AG04449 (cell line): ENCODE data around the gene MED14.

Source experiments
- CTCF ChIA-PET: fragments of 350-600 bp; formaldehyde crosslinking; extraction: SDS; loops from one replicate; lab custom pipeline; 2021; ENCODE audit warnings: antibody characterized with exemption; lab: Yijun Ruan, JAX
- POLR2A ChIA-PET: fragments of 400-600, 350-600 bp; formaldehyde crosslinking; extraction: SDS; loops from one replicate; lab custom pipeline; 2020; ENCODE audit warnings: antibody characterized with exemption, inconsistent platforms; lab: Yijun Ruan, JAX
- DNase-seq: peaks from one replicate; pipeline ENCODE4 v3.0.0-alpha.2; 2010; ENCODE audit warnings: low read depth, low spot score
- H3K4me3 ChIP-seq: 2 replicates; pipeline ENCODE4 v1.5.1; 2011; ENCODE audit warnings: low read depth, mild to moderate bottlenecking, control low read depth, low read length
- TF ChIP-seq, protein P1 (sequence below): IDR thresholded peaks from one replicate; pipeline ENCODE4 v1.5.1; 2011; ENCODE audit warnings: mild to moderate bottlenecking, moderate library complexity, low read length, control low read depth, inconsistent platforms; ENCODE audit not compliant: insufficient read depth; ENCODE audit errors: missing control alignments

The MED14 gene

DNA sequence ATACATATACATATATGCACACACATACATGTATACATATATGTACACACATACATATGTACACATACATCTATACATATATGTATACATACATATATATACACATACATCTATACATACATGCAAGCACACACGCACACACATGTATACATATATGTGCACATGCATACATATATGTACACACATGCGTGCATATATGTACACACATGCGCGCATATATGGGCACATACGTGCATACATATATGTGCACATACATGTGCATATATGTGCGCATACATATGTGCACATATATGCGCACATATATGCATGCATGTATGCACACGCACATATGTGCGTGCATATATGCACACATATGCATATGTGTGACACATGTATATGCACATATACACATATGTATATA, 119.4 kb downstream of the MED14 start:
- TF ChIP-seq, protein P1, sequence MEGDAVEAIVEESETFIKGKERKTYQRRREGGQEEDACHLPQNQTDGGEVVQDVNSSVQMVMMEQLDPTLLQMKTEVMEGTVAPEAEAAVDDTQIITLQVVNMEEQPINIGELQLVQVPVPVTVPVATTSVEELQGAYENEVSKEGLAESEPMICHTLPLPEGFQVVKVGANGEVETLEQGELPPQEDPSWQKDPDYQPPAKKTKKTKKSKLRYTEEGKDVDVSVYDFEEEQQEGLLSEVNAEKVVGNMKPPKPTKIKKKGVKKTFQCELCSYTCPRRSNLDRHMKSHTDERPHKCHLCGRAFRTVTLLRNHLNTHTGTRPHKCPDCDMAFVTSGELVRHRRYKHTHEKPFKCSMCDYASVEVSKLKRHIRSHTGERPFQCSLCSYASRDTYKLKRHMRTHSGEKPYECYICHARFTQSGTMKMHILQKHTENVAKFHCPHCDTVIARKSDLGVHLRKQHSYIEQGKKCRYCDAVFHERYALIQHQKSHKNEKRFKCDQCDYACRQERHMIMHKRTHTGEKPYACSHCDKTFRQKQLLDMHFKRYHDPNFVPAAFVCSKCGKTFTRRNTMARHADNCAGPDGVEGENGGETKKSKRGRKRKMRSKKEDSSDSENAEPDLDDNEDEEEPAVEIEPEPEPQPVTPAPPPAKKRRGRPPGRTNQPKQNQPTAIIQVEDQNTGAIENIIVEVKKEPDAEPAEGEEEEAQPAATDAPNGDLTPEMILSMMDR = no peak
- POLR2A ChIA-PET = no interaction called here
- CTCF ChIA-PET = no interaction called here
- no peak for DNase-seq
- H3K4me3 ChIP-seq = no peak overlapping the region

DNA sequence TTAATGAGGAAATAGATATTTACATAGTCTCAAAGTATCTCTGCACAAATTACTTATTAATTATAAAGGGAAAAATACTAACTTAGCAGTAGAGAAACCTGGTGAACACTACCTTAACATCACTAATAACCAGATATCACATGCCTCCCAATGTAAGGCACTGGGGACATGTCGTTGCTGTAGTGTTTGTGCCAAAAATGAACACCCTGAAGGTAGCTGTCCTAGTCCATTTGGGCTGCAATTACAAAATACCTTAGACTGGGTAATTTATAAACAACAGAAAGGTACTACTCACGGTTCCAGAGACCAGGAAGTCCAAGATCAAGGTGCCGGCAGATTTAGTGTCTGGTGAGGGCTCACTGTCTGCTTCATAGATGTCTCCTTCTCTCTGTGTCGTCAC, 122.8 kb downstream of the MED14 start:
- ChIA-PET CTCF (no interaction called here), POLR2A (no interaction called here)
- TF ChIP-seq, protein P1 = no peak
- no peak overlapping the region for H3K4me3 ChIP-seq
- DNase-seq = no peak

DNA sequence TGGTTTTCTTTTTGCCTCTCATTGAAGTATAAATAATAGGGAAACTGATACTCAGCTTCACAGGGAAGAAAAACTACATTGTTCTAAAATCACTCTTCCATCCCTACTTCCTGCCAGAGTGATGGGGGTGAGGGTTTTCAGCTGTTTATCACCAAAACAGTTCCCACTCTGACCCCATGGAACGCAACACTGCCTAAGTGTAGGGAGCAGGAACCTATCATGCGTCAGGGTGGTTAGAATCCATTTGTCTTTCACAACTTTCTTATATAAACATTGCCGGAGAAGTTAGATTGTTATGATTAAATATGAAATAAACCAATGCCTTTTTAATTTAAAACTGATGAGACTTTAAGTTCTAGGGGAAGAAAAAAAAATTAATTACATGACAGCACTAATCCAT, 128.0 kb downstream of the MED14 start:
- TF ChIP-seq, protein P1 = no peak
- POLR2A ChIA-PET = no interaction called here
- DNase-seq = no peak
- H3K4me3 ChIP-seq = no peak overlapping the region
- CTCF ChIA-PET = no interaction called here

DNA sequence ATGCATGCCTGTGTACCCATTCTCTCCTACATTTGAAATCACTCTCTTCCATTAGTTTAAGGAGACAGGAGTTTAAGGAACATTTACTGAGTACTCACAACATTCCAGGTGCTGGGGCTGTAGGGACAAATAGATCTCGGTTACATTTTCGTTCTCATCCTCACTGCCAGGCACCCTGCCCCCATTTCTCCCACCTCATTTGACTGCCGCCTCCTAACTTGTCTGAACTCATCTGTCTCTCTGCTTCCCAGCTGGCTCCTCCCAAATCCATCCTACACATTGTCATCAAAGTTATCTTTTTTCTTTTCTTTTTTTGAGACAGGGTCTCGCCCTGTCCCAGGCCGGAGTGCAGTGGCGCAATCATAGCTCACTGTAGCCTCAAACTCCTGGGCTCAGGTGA, 131.9 kb downstream of the MED14 start:
- ChIA-PET POLR2A (no interaction called here), CTCF (no interaction called here)
- H3K4me3 ChIP-seq = no peak overlapping the region
- no peak for DNase-seq
- TF ChIP-seq, protein P1 = no peak
